Umbilical cord (tissue), 2 donors: ENCODE measurements around the gene CYBB. TPM values are rescaled to one million over a fixed set of nuclear protein-coding genes. Genes with fewer than 3 reads are reported as not detected.

Experiments used
- DNase-seq: peaks from one replicate; pipeline ENCODE4 v3.0.0-alpha.2; 2015; ENCODE audit warnings: low spot score
- total RNA-seq: library from RNA; depleted of rRNA; stranded (reverse); fragments of >200 nt; gene quantifications from one replicate; pipeline ENCODE4 v1.2.3, GENCODE V29; 2014; ENCODE audit warnings: low replicate concordance; ENCODE audit not compliant: insufficient read depth

The CYBB gene
- total RNA-seq, 1 donor from 2014 or later = 48.9 TPM

DNA sequence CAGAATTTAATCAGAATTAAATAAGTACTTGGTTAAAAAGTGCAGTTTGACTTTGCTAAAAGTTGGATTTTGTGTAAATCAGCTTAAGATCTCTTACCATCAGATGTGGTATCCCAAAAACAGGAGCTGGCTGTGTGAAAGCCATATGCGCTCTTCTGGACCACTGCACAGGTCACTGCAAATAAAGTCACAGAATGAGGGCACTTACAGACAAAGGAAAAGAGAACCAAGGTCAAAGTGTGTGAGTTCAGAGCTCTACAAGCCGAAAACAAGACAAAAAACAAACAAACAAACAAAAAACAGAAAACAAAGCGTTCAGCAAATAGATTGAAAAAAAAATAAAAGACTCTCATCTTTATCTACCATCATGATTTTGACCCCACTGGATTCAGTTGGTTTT is 61.1 kb downstream of the CYBB start:
- DNase-seq = no peak

DNA sequence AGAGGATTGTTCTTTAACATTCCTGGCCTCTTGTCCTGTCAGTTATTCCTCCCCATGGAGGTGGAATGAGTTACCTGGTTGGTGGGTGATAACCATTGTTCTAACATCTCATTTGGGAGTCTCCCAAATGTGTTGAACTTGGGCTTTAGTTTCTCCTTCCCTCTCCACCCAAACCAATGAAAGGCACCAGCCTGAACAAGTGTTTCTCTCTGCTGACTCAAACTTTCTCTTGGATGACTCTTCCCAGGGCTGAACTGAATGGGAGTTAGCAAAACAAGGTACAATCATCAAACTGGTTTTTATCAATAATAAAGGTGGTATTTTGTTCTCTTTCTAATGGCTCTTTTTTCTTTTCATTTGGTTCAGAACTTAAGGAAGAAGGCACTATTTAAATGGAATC is 64.8 kb downstream of the CYBB start:
- DNase-seq = no peak

GRCh38 chrX:37846141-37846540 is 66.3 kb downstream of the CYBB start:
- no peak for DNase-seq

DNA sequence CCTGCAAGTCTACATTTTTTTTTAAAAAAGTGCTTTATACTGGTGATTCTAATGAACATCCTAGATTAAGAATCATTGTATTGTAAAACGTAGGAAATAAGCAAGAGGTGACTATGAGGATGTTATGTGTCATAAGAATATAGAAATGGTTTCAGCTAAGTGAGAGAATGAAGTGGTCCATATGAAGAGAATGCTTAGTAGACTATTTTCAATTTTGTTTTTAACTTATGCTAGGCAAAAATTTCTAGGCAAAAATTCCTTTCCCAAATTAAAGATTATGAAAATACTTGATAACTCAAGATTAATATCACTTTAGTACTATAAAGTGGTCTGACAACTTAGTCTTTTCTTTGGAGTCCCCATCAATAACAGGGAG is 66.7 kb downstream of the CYBB start:
- DNase-seq = no peak

DNA sequence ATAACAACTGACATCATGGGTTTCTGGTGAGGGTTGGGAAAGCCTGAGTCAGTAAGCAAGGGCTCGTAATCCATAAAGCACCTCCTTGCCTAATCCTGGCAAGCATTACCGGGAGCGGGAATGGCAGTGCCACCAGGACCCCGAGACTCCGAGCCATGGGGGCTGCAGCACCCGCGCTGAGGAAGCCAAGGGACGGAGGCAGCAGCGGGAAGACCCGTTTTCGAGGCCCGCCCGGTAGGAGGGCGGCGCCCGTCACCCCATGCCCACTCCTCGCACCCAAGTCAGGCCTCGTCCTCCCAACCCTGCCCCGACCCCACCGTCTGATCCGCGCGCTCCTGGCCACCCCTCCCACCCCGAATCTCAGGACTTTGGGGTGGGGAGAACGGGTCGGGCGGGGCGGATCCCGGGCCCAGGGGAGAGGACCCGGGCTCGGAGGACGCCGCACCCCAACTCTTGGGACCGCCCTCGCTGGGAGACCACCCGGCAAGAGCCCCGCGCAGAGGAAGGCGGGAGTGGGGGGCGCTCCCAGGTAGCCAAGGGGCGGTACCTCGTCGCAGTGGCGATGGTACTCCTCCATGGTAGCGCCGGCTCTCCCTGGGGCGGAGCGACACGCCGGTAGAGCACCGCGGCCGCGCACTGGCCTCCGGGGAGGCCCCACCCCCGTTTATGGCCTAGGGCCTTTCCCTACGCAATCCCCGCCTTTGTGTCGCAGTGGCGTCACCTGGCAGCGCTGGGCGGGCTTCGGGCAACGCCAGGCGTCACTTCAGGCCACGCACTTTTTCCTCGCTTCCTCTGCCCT is 67.3 kb downstream of the CYBB start, which contains the start of gene DYNLT3:
TSS of gene DYNLT3 (minus strand) at position 638 of the 799 bp plus-strand sequence. CDS start at position 577, 61 bp downstream.
- DNase-seq = peak; percentile 74

DNA sequence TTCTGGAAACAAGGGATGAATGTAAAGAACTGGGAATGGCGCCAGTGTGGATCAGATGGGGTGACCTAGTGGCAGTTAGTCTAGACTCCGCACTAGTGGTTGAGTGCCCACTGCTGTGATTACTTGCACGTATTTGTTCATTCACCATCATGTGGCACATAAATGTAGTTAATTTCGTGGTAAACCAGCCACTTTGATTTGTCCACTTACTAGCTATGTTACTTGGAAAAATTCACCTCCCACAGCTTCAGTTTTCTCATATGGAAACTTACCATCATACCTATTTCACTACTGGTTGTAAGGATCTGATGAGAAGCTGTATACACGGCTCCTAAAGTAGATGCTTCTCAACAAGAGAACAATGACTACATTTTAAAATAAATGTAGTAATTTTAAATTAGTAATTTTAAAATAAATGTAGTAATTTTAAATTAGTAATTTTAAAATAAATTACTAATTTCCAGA is 67.9 kb downstream of the CYBB start:
- DNase-seq = no peak

DNA sequence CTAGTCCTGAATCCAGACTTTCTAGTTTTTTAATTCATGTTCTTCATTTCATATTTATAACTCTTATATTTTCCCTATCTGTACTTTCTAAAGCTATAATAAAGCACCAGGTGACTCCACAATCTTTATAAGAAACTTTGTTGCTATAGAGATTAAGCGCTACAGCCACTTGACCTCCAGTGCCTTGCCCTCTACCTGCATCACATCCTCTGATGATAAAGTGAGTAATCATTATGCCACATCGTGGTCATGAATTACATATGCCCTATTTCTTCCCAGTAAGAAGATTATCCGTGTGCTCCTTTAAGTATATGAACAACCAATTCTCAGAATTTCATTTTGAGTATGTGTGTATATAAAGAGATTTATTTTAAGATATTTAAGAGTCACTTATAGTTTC is 74.3 kb downstream of the CYBB start:
- DNase-seq = no peak

GRCh38 chrX:37854748-37855147 is 74.9 kb downstream of the CYBB start:
- no peak for DNase-seq

DNA sequence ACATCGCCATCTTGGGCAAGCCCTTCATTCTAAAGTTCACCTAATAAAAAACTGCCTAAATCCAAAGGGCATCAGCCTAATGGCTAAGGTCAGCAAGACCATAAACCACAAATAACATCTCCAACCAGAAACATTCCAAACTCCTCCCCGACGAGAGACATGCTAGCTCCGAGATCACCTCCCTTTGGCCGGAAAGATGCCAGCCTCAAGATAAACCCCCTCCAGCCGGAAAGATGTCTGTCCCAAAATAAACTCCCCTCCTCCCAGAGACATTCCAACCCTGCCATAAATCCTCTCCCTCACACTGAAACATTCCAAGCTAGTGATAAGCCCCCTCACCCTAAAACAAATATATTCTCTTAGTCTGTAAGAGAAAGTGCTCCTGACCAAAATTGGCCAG is 80.9 kb downstream of the CYBB start:
- DNase-seq = peak; percentile 2

DNA sequence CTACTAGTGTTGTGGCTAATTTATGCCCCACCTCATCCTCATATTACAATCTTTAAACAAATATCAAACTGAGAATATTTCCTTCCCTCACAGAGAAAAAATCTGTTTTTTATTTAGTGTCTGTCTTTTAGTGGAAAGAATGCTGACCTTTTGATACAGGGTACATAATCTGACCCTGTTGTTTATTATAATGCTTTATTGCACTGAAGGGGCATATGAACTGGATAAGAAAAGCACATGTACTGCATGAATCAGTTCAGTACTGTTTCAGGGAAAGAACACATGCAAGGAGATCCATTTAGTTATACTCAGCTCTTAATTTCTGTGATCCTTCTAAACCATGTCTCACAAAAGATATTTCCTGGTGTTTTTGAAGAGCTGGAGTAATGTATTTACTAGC is 83.0 kb downstream of the CYBB start:
- DNase-seq = no peak

Other genes starting within 250 kb of the CYBB start
- 0.48 TPM for gene LANCL3, start 208.4 kb upstream of the CYBB start, total RNA-seq
- 7.7 TPM for gene XK, start 94.3 kb upstream of the CYBB start, total RNA-seq
- gene DYNLT3, start 67.5 kb downstream of the CYBB start, total RNA-seq = 46.5 TPM
- 5.8 TPM for gene SYTL5, start 226.5 kb downstream of the CYBB start, total RNA-seq